CD14-positive monocyte (primary cell): ENCODE measurements around the gene ZNF423. TPM values are rescaled to one million over a fixed set of nuclear protein-coding genes. Genes with fewer than 3 reads are reported as not detected.

ENCODE experiments used
- DNase-seq, 3 donors: peaks; one replicate each; pipeline ENCODE4 v3.0.0-alpha.2; 2011 to 2022
- H2AFZ ChIP-seq: 2 replicates; pipeline ENCODE4 v1.6.0; 2012; ENCODE audit warnings: mild to moderate bottlenecking, low read depth, low read length, inconsistent platforms; ENCODE audit not compliant: insufficient read depth, poor library complexity, severe bottlenecking
- H3K27ac ChIP-seq, 2 donors: 1 replicate in 1 of 2; 2 replicates in 1 of 2; pipeline ENCODE4 v1.5.1; 2012 to 2013; ENCODE audit warnings: low read length in 2 of 2, control low read depth in 1 of 2, inconsistent platforms in 1 of 2, low read depth in 1 of 2, mild to moderate bottlenecking in 1 of 2
- H3K27me3 ChIP-seq, 2 donors: one replicate each; pipeline versions ENCODE4 v1.6.0 to v1.6.1; 2011 to 2013; ENCODE audit warnings: low read length in 2 of 2; ENCODE audit not compliant: control insufficient read depth in 2 of 2, insufficient read depth in 2 of 2
- H3K36me3 ChIP-seq, 2 donors: replicated peaks in 1 of 2; 1 replicate in 1 of 2; 2 replicates in 1 of 2; pipeline versions ENCODE4 v1.5.1 to v1.6.1; 2012 to 2013; ENCODE audit warnings: low read length in 2 of 2, control low read depth in 1 of 2, inconsistent platforms in 1 of 2, mild to moderate bottlenecking in 1 of 2; ENCODE audit not compliant: insufficient read depth in 2 of 2, control insufficient read depth in 1 of 2
- H3K4me1 ChIP-seq, 2 donors: 1 replicate in 1 of 2; 2 replicates in 1 of 2; pipeline versions ENCODE4 v1.5.1 to v1.6.1; 2012 to 2013; ENCODE audit warnings: low read length in 2 of 2, control low read depth in 1 of 2, inconsistent platforms in 1 of 2, mild to moderate bottlenecking in 1 of 2, moderate library complexity in 1 of 2; ENCODE audit not compliant: insufficient read depth in 2 of 2, control insufficient read depth in 1 of 2
- H3K4me2 ChIP-seq: replicated peaks from 2 replicates; pipeline ENCODE3; 2012; ENCODE audit warnings: low read length, moderate library complexity, mild to moderate bottlenecking; ENCODE audit not compliant: poor library complexity, severe bottlenecking; ENCODE audit errors: extremely low read depth
- H3K4me3 ChIP-seq, 3 experiments: fragments of 200-600 bp in 1 of 3; sonication (generic) in 1 of 3; replicated peaks in 1 of 3; 1 replicate in 2 of 3; 2 replicates in 1 of 3; pipeline ENCODE4 v1.5.1; 2011 to 2013; ENCODE audit warnings: low read length in 3 of 3, mild to moderate bottlenecking in 3 of 3, control low read depth in 2 of 3, low read depth in 2 of 3, inconsistent platforms in 1 of 3, moderate library complexity in 1 of 3
- H3K79me2 ChIP-seq: 2 replicates; pipeline ENCODE4 v1.6.0; 2012; ENCODE audit warnings: mild to moderate bottlenecking, control low read depth, inconsistent platforms, low read length, moderate library complexity; ENCODE audit not compliant: insufficient read depth
- H3K9ac ChIP-seq: 2 replicates; pipeline ENCODE4 v1.6.0; 2017; ENCODE audit warnings: low read length, mild to moderate bottlenecking; ENCODE audit not compliant: insufficient read depth, poor library complexity, severe bottlenecking
- H3K9me3 ChIP-seq, 2 donors: replicated peaks in 1 of 2; 1 replicate in 1 of 2; 2 replicates in 1 of 2; pipeline versions ENCODE4 v1.5.1 to v1.6.1; 2012 to 2013; ENCODE audit warnings: low read length in 2 of 2, control low read depth in 1 of 2; ENCODE audit not compliant: control insufficient read depth in 1 of 2, insufficient read depth in 1 of 2
- H4K20me1 ChIP-seq: 2 replicates; pipeline ENCODE4 v1.6.0; 2012; ENCODE audit warnings: mild to moderate bottlenecking, low read length, control low read depth, moderate library complexity; ENCODE audit not compliant: insufficient read depth
- H3K27ac Mint-ChIP-seq, 7 donors: one replicate each; pipeline ENCODE4 v1.8.0; 2020; ENCODE audit warnings: mild to moderate bottlenecking in 7 of 7, mixed read lengths in 7 of 7, moderate library complexity in 6 of 7, inconsistent platforms in 2 of 7
- H3K27me3 Mint-ChIP-seq, 3 donors: one replicate each; pipeline ENCODE4 v1.8.0; 2021 to 2022; ENCODE audit warnings: low read depth in 3 of 3, mild to moderate bottlenecking in 3 of 3, mixed read lengths in 3 of 3, moderate library complexity in 3 of 3, inconsistent platforms in 1 of 3
- H3K36me3 Mint-ChIP-seq, 2 donors: one replicate each; pipeline ENCODE4 v1.8.0; 2020; ENCODE audit warnings: mixed read lengths in 2 of 2, inconsistent platforms in 1 of 2, mild to moderate bottlenecking in 1 of 2
- H3K4me1 Mint-ChIP-seq: one replicate; pipeline ENCODE4 v1.8.0; 2020; ENCODE audit warnings: mild to moderate bottlenecking, mixed read lengths
- H3K4me3 Mint-ChIP-seq, 2 donors: one replicate each; pipeline ENCODE4 v1.8.0; 2020; ENCODE audit warnings: mild to moderate bottlenecking in 2 of 2, mixed read lengths in 2 of 2, moderate library complexity in 1 of 2
- H3K9me3 Mint-ChIP-seq, 7 donors: one replicate each; pipeline ENCODE4 v1.8.0; 2020 to 2022; ENCODE audit warnings: mixed read lengths in 7 of 7, mild to moderate bottlenecking in 6 of 7, moderate library complexity in 6 of 7, inconsistent platforms in 2 of 7
- WGBS: methylation state at CpG from one replicate; pipeline ENCODE4 v1.1.5; 2013; ENCODE audit warnings: missing lambda C conversion rate; ENCODE audit not compliant: insufficient coverage; 5-methylcytosine and 5-hydroxymethylcytosine counted together
- intact Hi-C, 2 donors: fragments of 100-400 bp; cut with micrococcal nuclease; formaldehyde crosslinking; loops; one replicate each; pipeline versions ENCODE4 v1.15.0 to v1.15.1; 2023
- polyA plus RNA-seq, 3 donors: library from polyadenylated mRNA; depleted of rRNA in 1 of 3; unstranded in 2 of 3; stranded (reverse) in 1 of 3; fragments of 300-500 nt in 2 of 3; fragments of >200 nt in 1 of 3; fragmentation: Illumina TruSeq in 2 of 3; gene quantifications; 1 replicate in 2 of 3; 2 replicates in 1 of 3; pipeline ENCODE4 v1.2.3, GENCODE V29; 2012 to 2021
- TF ChIP-seq, protein P1 (sequence below): fragments of 200-600 bp; IDR thresholded peaks from one replicate; pipeline ENCODE4 v1.8.0; 2022; ENCODE audit warnings: antibody characterized with exemption, mild to moderate bottlenecking

The ZNF423 gene
- polyA plus RNA-seq, 3 donors = not detected

DNA sequence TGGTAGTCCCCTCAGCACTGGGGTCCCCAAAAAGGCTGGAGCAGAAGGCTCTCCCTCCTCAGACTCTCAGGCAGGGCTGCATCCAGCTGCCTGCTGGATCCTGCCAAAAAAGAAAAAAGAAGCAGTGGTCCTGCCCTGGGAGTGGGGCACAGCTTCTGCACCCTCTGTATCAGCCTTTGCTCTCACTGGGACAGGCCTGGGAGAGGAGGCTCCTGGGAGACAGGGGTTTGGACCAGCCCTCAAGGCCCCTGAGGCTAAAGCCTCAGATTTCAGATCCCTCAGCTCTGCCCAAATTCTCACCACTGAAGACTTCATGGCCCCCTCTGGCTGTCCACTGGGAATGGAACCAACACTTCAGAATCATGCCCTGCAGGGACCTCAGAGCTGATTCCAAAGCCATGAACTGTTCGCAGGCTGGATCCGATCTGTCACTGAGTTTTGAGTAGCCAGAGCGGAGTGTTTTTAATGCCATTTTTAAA lies 385.4 kb downstream of the ZNF423 start:
- peaks cover 0 to 5% of the 10 kb centered on the region in 2 donors for H3K27me3 ChIP-seq
- Mint-ChIP-seq H3K9me3 (no peaks in the 10 kb centered on the region), H3K4me3 (no peak overlapping the region), H3K27ac (no peak overlapping the region), H3K27me3 (peaks cover 6 to 15% (median 7%) of the 10 kb centered on the region in 3 donors), H3K36me3 (no peaks in the 10 kb centered on the region), H3K4me1 (peaks cover 2% of the 10 kb centered on the region)
- TF ChIP-seq, protein P1, sequence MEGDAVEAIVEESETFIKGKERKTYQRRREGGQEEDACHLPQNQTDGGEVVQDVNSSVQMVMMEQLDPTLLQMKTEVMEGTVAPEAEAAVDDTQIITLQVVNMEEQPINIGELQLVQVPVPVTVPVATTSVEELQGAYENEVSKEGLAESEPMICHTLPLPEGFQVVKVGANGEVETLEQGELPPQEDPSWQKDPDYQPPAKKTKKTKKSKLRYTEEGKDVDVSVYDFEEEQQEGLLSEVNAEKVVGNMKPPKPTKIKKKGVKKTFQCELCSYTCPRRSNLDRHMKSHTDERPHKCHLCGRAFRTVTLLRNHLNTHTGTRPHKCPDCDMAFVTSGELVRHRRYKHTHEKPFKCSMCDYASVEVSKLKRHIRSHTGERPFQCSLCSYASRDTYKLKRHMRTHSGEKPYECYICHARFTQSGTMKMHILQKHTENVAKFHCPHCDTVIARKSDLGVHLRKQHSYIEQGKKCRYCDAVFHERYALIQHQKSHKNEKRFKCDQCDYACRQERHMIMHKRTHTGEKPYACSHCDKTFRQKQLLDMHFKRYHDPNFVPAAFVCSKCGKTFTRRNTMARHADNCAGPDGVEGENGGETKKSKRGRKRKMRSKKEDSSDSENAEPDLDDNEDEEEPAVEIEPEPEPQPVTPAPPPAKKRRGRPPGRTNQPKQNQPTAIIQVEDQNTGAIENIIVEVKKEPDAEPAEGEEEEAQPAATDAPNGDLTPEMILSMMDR = no peak
- no peak overlapping the region for H3K9ac ChIP-seq
- H3K27ac ChIP-seq = no peak overlapping the region
- H4K20me1 ChIP-seq = no peaks in the 10 kb centered on the region
- no peak overlapping the region for H3K4me2 ChIP-seq
- H3K4me1 ChIP-seq = no peaks in the 10 kb centered on the region
- no peak overlapping the region for H2AFZ ChIP-seq
- H3K79me2 ChIP-seq = no peaks in the 10 kb centered on the region
- no peak overlapping the region for H3K4me3 ChIP-seq
- DNase-seq = no peak
- no peaks in the 10 kb centered on the region for H3K9me3 ChIP-seq
- intact Hi-C loops = no loop called here
- WGBS = 100% methylated on average over 3 of the region's 3 CpGs
- H3K36me3 ChIP-seq = no peaks in the 10 kb centered on the region

DNA sequence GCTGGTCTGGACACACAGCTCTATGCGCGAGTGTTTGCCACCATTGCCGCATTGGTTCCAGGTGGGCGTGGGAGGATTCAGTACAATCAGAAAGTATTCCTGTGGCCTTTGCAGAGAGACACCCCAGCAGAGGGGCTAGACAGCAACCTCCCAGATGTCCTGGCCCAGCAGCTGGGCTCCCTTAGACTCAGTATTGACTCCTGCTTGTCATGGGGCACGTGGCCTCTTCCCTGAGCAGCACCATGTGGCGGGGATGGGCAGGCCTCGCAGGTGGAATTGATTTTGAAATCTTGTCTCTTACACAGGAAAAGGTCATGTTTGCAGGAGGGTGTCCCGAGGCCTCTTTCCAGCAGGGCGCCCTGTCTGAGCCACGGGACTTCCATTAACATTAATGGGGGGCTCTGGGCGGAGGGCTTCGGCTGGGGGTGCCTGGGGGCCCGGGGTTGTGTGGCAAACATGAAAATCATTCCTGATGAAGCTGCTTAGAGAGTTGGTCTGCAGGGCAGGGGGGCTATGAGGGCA lies 385.9 kb downstream of the ZNF423 start:
- intact Hi-C loops = no loop called here
- H3K79me2 ChIP-seq = no peaks in the 10 kb centered on the region
- H4K20me1 ChIP-seq = no peaks in the 10 kb centered on the region
- no peak overlapping the region for H3K9ac ChIP-seq
- Mint-ChIP-seq H3K27ac (peak overlapping the region in 1 of 7 donors; percentile 23), H3K4me3 (no peak overlapping the region), H3K4me1 (peaks cover 2% of the 10 kb centered on the region), H3K9me3 (peaks cover 0 to 3% (median 0%) of the 10 kb centered on the region in 7 donors), H3K27me3 (peaks cover 9 to 19% (median 12%) of the 10 kb centered on the region in 3 donors), H3K36me3 (no peaks in the 10 kb centered on the region)
- no peak overlapping the region for H2AFZ ChIP-seq
- no peaks in the 10 kb centered on the region for H3K4me1 ChIP-seq
- TF ChIP-seq, protein P1 = no peak
- H3K9me3 ChIP-seq = no peaks in the 10 kb centered on the region
- no peaks in the 10 kb centered on the region for H3K36me3 ChIP-seq
- no peak overlapping the region for H3K4me3 ChIP-seq
- H3K27me3 ChIP-seq = peaks cover 0 to 10% of the 10 kb centered on the region in 2 donors
- DNase-seq = no peak
- 83% methylated on average over 9 of the region's 13 CpGs for WGBS
- H3K4me2 ChIP-seq = no peak overlapping the region
- H3K27ac ChIP-seq = no peak overlapping the region
